Germinal center (tissue), 1 donor: ENCODE results near the gene ZFX.
"Not testable (repeated sequence)": the region's sequence is repeated elsewhere in the genome, so short reads cannot be mapped to it uniquely, and the experiment has no call there.

Source experiments
- DNase-seq: peaks from one replicate; pipeline ENCODE4 v3.0.0; 2012; ENCODE audit warnings: mixed read lengths, low spot score

Gene ZFX

DNA sequence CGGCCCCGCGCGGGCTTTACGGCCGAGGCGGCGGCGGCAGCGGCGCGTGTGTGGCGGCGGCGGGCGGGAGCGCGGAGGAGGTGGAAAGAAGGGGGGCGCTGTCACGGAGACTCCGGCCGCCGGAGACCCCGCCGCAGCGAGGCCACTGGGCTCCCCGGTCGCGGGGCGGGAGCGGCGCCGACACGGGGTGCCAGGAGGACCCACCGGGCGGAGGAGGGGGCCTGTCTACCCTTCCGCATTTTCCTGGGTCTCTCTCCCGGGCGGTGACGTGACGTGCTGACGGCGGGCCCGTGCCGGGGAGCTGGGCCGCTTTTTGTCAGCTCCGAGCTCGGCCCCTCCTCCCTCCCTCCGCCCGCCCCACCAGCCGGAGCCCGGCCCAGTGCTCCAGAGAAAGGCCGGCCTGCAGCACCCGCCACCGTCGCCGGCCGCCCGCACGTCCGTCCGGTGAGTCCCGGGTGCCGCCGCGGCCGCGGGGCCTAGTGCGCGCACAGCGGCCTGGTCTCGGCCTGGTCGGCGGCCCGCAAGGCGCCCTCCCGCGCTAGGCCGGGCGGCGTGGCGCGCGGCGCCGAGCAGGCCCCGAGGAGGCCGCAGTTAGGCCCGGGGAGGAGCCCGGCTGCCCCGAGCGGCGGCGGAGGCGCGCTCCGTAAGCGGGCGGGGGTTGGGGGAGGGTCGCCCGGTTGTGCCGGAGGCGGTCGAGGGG is at the start of gene ZFX:
Gene ZFX (plus strand): TSS at position 379 of the 700 bp plus-strand sequence. CDS start 23,014 bp downstream, outside the sequence.
- DNase-seq: peak; percentile 44

DNA sequence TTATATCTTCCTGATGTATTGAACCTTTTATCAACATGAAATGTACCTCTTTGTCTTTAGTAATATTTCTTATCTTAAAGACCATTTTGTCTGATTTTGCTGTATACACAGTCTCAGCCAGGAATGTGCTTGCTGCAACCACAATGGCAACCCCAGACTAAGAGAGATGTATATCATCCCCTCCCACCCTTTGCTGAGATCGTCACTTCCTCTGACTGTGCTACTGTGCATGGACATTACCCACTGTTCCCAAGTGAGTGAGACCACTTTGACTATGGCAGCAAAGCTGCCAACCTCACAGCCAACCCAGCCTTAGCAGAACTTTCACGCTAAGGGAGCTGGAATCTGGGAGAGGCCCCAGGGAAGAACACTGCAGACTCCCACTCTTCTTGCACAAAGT is 48.8 kb upstream of the ZFX start:
- DNase-seq: no peak

DNA sequence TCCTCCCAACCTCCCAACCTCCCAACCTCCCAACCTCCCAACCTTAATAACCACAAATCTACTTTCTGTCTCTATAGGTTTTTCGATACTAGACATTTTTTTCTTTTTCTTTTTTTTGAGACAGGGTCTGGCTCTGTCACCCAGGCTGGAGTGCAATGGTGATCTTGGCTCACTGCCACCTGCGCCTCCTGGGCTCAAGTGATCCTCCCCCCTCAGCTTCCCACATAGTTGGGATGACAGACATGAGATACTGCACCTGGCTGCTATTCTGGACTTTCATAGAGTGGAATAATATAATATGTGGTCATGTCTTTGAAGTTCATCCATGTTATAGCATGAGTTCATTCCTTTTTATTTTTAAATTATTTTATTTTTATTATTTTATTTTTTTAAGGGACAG is 39.5 kb upstream of the ZFX start:
- DNase-seq: no peak

DNA sequence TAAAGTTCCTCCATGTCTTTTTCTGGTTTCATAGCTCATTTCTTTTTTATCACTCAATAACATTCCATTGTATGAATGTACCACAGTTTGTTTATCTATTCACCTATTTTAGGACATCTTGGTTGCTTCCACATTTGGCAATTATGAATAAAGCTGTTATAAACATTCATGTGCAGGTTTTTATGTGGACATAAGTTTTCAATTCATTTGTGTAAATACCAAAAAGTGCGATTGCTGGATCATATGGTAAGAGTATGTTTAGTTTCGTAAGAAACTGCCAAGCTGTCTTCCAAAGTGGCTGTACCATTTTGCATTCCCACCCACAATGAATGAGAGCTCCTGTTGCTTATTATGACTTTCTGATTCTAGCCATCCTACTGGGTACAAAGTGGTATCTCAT is 36.3 kb upstream of the ZFX start:
- DNase-seq: no peak

DNA sequence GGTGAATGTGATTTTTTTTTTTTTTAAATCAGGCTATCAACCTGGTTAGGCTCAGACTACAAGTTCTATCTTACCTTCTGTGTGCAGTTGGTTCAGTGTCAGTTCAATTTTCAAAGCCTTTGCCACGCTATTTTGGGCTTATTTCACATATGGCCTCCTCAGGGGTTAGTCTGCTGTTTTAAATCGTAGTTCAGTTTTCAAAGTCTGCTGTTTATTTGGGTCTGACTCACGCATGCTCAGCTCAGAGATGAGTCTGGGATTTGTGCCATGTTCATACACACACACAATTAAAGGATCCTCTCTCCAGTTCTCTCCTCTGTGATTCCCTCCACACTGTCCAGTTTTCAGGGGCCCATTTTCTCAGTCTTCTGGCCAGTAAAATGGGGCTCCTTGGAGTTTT is 32.3 kb upstream of the ZFX start:
- DNase-seq: no peak

DNA sequence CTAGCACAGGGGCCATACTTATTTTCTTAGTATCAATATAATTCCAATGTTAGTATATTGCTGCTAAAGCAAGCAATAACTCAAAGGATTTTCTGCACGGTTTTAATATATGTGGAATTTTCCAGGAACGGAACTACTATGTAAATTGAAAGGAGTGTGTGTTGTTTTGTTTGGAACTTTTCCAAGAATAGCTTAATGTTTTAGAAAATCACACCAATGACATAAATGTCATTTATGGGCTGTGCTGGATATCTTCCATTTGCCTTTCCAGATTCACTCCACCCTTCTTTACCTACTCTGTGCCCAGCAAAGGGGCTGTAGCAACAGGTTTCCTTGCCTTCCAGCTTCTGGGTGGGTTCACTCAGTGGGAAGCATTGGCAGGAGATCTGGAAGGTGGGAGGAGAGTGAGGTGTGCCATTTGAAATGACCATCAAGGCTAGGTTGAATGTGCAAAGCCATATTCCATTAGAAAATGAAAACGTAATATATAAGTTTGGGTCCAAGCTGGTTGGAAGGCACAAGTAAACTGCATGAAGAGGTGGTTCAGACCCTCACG is 25.2 kb upstream of the ZFX start:
- DNase-seq: no peak

DNA sequence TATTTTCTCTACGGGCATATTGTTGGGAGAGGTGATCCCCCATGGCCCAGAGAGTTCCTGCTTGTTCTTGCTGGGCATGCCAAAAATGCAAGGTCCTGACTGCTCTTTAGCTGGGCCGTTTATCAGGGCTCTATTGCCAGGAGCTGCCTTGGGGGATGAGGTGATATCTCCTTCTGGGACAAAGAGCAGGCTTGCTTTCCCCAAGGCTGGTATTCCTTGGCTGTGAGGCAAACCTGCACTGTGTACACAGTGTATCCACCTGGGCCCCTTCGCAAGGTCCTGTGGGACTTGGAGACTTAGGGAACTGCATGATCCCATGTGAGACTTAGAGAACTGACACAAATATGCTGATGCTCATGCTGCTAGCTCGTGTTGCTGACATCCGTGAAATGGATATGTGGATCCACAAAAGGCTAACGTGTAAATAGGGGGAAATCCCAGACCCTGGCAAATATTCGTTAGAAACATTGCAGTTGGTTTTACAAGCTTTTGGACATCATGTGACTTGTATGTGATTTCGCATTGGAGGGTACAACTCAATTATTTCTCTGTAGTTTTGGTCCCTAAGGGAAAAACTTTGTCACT is 24.4 kb upstream of the ZFX start:
- no peak for DNase-seq

DNA sequence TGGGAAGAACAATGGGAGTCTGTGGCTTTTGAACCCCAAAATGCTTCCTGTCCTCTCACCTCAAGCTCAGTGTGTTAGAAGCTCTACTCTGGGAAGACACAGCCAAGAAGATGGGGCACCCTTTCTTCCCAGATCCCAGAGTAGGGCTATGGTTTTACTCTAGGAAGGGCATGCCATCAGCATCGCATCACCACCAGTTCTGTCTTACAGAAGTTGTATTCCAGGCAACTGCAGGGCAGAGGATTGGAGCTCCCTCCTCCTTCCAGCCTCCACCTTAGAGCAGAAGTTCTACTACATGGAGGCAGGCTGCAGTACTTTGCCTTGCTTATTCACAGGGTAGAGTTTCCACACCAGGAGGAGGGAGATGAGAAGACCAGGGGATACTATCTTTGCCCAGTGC is 18.1 kb upstream of the ZFX start:
- no peak for DNase-seq

DNA sequence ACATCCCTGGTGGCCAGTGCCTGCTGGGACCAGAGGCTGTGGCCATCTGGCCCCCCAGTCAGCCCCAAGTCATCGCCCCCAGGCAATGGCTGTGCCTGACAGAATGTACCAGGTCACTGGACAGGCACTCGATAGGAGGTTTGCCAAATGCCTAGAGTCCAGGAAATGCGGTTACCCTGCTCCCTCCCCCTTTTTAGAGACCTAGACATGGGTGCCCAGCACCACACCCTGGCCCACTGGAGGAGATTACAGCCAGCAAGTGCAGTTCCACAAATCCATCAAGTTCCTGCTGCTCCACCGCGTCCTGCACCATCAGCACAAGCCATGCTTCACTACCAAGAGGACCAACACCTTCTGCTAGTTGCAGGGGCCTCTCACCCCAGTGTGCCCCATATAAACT is 16.2 kb upstream of the ZFX start:
- no peak for DNase-seq

DNA sequence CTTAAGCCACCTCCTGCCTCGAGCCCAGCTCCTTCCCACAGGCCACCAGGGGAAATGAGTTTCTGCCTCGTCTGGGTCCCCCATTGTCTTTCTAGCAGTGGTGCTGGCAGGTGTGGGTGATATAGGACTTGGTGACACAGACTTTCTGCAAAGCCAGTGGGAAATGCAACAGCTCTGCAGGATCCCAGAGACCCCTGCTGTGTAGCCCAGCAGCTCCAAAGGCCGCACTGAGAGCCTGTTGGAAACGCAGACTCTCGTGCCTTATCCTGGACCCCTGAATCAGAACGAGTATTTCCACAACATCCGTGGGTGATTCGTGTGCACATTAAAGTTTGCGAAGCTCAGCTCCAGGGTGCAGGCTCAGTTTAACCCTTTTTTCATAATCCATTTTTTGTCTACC is 13.8 kb upstream of the ZFX start:
- DNase-seq: not testable (repeated sequence)

DNA sequence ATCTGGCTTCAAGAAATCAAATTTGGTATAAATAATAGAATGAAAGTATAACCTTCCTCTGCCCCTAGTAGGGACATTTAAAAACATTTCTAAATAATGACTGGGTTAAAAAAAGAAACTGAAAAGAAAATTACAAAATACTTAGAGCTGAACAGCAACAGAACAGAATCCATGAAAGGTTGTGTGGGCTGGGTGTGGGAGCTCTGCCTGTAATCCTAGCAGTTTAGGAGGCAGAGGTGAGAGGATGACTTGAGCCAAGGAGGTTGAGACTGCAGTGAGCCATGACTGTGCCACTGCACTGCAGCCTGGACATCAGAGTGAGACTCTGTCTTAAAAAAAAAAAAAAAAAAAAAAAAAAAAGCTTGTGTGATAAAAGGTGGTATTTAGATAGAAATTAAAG is 12.3 kb upstream of the ZFX start:
- no peak for DNase-seq

DNA sequence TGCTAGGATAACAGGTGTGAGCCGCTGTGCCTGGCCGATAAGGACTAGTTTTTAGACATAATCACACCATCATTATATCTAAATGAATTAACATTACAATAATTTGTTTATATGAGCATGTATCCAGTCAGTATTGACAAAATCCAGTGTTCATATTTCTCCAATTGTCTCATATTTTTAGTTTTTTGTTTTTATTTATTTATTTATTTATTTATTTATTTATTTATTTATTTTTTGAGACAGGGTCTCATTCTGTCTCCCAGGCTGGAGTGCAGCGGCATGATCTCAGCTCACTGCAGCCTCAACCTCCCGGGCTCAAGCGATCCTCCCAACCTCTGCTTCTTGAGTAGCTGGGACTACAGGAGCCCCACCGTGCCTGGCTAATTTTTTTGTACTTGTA is 5.5 kb upstream of the ZFX start:
- DNase-seq: not testable (repeated sequence)

DNA sequence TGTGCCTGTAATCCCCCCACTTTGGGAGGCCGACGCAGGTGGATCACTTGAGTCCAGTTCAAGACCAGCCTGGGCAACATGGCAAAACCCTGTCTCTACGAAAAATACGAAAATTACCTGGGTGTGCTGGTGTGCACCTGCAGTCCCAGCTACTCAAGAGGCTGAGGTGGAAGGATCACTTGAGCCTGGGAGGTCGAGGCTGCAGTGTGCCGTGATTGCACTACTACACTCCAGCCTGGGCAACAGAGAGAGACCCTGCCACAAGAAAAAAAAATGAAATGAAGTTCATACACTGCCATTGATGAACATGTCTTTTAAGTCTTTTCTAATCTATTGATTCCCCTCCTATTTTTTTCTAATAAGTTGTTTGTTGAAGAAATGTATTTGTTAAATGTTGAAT is 5.0 kb upstream of the ZFX start:
- DNase-seq: no peak

DNA sequence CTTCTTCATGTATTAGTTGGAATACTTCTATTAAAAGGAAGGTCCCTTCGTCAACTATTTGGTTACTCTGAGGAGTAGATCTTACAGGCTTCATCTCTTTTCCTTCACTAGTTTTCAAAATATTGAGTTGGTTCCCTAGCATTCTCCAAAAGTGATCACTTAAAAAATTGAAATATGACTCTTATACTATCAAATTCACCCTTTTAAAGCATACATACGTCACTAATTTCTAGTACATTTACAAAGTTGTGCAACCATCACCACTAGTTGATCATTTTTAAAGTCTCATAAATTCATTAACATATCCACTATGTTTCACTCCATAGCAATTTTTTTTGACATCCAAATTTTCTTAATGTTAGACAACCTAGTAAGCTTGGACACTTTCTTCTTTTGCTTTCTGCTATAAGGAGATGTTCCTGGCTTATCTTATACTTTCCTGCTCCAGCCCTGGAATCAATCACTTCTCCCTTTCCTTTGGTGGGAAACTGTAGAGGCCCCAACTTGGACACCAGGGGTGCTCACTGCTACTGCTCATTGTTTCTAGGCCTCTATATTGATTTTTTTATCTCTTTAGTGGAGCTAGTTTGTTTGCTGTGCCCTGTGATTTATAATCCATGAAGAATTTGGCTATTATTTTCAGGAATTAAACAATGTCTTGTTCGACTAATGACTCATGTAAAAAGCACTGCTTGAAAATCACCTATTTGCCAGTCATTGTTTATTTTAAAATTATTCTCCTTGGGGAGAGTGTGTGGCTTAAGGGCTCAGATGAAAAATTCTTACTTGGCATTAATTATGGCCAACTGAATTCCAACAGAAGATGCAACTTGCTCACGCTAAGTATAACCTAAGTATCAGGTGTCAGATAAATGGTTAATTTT is 4.0 kb upstream of the ZFX start:
- DNase-seq: no peak

DNA sequence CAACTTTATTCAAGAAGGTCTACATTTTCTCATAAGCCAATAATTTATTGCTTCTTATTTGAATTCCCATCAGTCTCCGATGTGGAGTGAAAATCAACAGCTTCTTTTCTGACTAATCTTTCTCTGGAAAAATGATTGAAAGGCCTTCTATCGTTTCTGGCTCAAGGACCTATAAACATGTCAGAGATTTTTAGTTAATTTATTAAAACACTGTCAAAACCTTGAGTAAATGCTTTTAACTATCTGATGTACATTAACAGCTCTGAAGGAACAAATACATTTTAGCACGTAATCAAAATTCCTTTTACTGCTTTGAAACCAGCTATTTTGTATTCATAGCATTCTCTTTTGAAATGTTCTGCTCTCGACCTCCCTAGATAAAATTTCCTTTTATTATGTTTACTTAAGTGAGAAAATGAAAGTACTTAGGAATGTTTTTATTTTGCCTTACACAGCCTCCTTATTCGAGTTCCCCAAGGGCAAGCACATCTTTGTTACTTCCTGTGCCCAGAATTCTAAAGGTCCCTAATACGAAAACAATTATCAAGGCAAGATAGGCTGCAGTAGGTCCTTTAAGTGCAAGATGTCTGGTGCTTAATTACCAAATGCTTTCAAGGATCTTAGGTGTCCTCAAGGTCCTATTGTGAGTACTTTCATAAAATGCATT is 3.1 kb upstream of the ZFX start:
- no peak for DNase-seq

DNA sequence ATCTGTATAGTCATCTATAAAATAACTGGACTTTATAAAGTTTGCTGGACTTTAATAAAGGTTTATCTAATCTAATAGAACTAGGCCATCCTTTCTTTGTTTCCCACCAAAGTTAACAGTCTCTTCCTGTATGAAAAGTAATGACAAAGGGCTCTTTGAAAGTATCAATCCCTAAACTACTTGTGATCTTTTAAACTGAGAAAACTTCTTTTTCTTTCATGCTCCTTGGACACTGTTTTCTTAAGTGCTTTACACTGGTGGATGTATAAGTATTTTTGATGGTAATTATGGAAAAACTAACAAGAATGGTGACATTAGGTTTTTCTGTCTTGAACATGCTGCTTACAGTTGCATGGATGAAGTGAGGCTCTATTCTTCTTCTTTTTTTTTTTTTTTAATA is 2.4 kb upstream of the ZFX start:
- no peak for DNase-seq

DNA sequence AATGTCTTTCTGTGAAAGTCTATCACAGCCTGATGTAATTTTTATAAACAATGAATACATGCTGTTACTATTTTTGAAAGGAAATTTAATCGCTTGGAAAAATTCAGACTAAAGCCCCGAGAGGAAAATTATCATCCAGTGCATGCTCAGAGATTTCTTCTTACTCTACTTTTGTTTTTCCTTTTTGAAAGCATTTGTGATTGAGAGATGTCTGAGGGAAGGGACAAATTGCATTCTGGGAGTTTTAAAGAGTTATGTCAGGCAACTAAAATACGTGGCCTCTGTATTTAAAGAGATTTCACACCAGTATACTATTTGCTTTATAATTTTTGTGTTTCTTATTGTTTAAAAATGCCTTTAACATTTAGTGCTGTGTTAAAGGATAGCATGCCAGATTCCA is 1.4 kb upstream of the ZFX start:
- no peak for DNase-seq

DNA sequence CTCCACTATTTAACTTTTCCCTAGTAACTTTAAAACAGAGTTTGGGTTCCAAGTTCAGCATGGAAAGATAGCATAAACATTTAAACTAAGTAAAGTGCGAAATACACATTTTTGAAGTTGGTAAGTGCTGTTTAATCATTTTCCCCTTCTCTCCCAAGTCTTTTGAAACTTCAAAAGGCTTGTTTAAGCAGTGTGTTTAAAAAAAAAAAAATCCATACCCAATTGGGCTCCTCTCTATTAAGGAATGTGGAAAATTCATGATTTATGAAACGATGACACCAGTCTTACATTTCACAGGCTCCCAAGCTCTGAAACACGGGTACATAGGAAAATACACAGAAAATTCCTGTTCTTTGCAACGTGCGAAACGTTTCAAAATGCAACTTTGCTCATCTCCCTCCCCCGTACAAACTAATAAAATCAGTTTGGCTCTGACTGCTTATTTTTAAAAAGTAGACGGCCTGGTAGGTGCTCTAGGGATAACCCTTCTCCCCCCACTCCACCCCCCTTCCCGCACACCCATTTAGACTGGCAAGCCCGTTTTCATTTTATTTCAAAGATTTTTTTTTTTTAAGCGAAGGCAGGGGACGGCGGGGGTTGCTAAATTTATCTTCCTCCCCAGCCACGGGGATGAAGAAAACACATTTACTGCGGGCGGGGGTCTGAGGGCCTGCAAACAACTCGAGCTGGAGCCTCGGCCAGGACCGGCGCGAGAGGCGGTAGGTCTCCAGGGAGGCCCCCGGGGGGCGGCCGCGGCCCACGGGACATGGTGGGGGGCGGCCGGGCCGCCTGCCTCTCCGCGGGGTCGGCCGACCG is 786 bp upstream of the ZFX start:
- DNase-seq: peak; percentile 18

DNA sequence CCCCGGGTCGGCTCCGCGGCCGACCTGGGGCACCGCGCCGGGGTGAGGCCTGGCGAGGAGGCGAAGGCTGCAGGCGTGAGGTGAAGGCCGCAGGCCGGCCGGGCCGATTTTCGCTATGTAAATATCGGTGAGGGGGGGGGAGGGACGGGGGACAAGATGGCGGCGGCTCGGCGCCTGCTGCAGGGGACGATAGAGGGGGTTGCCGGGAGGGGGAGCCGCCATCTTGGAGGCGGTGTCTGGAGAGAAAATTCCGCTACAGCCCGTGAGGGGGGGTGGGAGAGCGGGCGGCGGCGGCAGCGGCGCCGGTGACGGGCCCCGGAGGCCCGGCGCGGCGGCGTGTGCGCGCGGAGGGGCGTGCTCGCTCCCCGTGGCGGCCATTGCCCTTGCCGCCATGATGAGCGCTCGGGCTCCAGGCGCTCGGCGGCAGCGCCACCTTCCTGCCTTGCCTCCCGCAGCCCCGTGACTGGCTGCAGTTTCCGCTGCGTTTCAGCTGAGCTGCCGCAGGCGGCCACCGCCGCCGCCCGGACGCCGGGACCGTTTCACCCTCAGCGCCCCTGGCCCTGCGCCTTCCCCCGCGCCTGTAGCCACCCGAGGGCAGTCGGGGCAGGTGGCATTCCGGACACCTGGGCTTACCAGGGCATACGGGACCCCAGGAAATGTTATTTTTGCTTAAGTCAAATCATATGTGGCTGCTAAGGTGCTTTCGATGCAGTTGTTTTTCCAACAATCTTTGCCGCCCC is 692 bp downstream of the ZFX start:
- DNase-seq: peak; percentile 85

DNA sequence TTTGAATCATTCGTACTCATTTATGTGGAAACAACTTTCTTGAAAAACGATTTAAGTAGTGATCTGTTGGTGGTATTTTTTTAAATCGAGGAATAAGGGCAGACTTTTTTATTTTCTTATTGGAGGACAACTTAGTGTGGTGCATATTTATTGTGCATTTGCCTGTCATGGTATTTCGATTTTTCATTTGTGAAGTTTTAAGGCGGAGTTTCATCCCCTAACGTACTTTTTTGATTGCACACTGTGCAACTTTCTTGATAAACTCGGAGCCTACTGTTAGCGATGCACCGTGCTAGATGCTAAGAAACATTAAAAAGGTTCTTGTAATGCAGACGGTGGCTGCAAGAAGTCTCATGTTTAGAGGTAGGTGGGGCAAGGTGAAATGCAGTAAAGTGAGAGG is 1.4 kb downstream of the ZFX start:
- DNase-seq: no peak

DNA sequence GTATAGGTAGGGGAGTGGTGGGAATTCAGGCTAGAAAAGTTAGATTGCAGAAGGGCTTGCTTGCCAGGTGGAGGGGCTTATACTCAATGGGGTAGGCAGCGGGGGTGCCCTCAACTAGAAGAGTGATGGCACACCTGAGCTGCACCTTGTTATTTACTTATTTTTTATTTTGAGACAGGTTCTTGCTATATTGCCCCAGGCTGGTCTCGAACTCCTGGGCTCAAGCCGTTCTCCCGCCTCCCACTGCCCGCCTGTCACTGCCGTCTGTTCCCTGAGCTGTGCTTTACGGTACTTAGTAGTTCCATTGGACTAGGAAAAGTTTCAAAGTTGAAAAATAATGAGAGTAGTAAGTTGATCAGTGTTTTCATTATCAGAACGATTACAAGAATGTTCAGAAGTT is 2.0 kb downstream of the ZFX start:
- no peak for DNase-seq
